ENCODE results near the gene KDM5A.
"Not testable (repeated sequence)": the region's sequence is repeated elsewhere in the genome, so short reads cannot be mapped to it uniquely, and the experiment has no call there.

The KDM5A gene

DNA sequence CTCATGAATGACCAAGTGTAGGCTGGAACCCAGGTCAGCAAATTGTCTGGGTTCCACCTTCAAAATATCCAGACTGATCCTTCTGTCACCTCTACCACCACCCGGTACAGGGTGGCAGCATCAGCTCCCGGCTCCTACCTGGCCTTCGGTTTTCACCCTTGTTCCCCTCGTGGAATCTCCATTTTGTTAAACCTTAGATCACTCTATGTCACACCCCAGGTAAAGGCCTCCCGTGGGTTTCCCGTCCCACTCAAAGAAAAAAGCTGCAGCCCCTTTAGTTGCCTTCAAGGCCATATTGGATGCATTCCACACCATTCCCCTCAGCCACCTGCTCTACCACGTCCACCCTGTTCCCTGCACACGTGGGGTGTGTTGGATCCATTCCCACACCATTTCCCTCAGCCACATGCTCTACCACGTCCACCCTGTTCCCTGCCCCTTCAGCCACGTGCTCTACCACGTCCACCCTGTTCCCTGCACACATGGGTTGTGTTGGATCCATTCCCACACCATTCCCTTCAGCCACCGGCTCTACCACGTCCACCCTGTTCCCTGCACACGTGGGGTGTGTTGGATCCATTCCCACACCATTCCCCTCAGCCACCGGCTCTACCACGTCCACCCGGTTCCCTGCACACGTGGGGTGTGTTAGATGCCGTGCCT is 150.3 kb downstream of the KDM5A start:
- DNase-seq (ENCODE audit: low read depth), result no peak

DNA sequence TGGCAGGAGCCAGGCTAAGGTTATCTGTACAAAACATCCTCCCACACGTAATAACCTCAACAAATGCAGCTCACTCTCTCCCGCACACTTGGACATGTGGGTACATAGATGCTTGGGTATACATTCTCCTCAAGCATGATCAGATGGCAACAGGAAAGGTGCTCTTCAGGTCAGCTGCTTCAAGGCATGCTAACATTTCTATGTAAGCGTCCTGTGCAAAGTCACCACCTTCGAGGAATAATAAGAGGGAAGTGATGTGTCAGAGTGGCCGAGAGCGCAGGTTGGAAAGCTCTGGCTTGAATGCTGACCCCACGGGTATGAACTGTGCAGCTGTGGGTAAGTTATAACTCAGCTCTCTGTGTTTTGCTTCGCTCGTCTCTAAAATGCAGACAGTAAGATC is 151.0 kb downstream of the KDM5A start:
- DNase-seq (ENCODE audit: low read depth), result peak; percentile 7

DNA sequence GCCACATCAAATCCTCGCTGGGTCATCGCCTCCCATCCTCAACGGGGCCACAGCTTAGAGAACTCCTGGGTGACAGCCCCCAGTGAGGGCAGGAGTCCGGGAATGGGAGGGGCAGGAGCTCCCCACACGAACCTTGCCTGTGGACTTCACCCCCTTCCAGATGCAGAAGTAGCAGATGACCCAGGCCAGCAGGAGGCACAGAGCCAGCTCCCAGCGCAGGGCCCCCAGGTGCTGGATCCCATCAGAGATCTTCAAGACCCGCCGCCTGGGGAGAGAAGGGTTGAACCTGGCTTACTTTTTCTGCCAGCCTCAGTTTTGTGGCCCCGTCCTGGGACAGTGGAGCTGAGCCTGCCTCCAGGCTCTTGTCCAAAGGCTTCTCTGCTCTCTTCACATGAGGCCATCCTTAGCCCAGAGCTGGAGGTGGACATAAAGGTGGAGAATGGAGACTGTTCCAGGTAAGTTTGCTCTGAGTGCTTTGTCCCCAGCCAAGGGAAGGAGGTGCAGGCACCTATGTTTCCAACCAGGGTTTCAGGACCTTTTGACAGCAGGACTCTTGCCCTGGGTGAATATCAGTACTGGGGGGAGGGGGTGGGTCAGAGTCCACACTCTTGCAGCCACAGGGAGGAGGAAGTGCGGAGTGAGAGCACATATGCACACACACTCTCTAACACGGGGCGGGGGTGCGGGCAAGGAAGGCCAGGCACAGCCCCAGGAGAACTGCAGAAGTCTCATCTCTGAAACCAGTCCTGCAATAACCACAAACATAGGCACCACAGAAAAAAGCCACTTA is 151.9 kb downstream of the KDM5A start:
- no peak for DNase-seq (ENCODE audit: low read depth)

DNA sequence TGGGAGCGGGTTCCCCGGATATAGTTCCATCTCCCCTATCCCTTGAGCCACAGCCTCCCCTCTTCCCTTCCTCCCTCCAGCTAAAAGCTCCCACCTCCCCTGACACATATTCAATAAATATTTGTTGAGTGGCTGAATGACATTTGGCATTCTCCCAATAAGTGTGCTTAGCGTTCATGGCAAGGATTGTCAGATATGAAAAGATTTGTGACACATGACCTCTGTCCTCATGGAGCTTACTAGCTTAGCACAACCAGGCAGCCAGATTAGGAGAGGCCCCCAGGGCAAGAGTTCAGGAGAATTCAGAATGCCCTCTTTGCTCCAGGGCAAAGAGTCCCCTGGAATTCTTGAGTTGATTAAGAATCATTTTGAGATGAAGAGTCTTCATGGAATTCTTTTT is 152.7 kb downstream of the KDM5A start:
- no peak for DNase-seq (ENCODE audit: low read depth)

DNA sequence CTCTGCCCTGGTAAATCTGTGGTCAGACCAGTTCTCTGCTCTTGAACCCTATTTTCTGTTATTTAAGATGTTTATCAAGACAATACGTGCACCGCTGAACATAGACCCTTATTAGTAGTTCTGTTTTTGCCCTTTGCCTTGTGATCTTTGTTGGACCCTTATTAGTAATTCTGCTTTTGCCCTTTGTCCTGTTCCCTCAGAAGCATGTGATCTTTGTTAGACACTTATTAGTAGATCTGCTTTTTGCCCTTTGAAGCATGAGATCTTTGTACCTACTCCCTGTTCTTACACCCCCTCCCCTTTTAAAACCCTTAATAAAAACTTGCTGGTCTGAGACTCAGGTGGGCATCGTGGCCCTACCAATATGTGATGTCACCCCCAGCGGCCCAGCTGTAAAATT is 153.2 kb downstream of the KDM5A start:
- not testable (repeated sequence) for DNase-seq (ENCODE audit: low read depth)

DNA sequence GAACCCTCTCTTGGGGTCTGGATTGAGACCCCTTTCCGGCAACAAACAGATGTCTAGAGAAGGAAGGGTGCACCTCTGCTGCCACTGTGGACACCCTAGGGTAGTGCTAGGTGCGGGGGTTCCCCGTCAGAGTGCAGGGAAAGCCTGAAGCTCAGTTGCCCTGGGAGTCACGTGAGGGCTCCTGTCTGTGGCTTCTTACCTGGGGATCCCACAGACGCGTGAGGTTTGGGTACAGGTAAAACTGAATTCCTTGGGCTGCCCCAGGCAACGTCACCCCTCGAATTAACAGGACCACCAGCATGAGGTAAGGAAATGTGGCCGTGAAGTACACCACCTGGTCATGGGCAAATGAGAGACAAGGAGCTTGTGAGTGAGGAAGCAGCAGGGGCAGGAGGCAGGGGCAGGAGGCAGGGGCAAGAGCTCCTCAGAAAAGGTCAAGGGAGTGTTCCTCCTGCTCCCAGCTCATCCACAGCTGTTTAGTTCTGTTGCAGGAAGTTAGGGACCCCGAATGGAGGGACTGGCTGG is 154.2 kb downstream of the KDM5A start:
- no peak for DNase-seq (ENCODE audit: low read depth)

DNA sequence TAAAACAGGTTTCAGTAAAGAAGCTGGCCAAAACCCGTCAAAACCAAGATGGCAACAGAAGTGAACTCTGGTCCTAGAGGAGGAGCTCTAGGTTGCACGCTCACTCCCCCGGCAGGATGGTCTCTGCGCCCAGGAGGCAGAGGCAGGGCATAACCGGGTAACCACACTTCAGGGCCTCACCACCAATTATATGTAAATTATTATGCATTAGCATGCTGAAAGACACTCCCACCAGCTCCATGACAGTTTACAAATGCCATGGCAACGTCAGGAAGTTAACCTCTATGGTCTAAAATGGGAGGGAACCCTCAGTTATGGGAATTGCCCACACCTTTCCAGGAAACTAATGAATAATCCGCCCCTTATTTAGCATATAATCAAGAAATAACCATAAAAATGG is 155.1 kb downstream of the KDM5A start:
- DNase-seq (ENCODE audit: low read depth), result no peak

DNA sequence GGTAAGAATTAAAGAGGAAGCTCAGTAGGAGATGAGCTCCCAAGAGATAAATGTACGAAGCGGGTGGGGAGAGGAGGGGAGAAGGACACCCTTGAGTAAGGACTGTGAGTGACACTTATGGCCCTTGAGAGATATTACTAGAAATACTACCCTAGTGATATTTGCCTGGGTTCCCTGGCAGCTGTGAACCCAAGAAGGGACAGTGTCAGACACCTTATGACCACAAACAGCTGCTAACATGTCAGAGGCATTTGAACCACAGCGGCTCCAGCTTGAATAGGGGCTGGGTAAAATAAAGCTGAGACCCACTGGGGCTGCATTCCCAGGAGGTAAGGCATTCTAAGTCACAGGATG is 155.5 kb downstream of the KDM5A start:
- DNase-seq (ENCODE audit: low read depth), result no peak

DNA sequence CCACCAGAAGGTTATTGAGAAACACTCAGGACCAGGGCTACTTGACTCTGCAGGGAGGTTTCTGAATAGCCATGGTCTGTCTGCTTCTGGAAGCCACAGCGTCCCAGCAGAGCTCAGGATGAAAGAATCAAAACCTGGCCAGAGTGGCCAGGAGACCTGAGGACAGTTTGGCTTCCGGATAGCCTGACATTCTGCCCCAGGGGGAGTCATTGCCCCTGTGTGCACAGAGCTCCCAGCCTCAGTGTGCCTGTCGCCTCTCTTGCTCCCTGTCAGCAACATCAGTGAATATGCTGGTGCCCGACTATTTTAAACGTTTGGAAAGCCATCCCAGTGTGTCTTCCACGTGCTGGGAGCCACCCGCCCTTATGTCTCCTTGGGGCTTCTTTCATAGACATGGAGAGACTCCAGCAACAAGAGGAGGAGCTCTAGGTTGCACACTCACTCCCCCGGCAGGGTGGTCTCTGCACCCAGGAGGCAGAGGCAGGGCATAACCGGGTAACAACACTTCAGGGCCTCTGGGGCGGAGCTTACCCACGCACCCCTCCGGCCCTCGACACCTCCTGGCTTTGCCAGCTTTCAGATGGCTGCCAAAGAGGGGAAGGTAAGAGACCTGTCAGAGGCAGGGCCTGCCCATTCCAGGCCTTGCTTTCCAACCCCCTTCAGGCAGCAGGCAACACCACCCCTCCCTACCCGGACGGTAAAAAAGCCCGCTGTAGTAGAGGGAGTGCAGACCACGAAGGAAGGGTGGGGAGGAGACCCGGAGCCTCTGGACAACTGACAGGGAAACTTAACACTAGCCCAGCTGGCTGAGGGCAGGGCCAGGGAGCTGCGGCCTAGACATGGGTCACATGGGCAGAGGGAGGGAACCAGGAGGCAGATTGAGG is 156.1 kb downstream of the KDM5A start:
- no peak for DNase-seq (ENCODE audit: low read depth)

DNA sequence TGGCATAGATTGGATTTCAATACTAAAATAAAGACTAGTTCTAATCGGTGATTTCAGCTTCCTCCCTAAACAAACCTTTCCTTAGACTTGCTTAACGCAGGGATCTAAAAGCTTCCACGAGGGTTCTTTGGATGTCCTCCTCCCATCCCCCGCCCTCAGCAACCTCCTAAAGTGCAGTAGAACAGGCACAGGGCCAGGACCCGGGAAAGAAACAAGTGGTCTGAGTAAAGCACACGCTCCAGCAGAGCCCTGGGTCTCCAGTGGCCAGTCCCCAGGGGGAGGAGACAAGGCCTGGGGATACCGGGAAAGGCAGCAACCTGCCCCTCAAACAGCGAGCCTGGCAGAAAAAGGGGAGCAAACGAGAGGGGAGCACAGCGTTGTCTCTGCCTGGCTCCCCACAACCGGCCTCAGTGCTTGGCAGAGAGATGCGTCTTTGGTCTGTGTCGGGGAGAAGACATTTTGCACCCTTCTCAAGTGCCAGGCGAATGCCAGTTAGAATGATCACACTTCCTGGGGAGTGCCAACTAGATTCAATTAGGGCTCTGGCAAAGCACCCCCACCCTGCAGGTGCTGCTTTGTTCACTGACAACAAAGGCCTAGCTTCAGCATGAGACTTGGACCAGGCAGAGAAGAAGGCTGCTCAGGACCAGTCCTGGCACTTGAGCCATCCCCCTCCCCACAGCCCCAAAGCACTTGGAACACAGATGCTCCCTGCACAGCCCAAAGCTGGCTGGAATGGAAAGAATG is 158.0 kb downstream of the KDM5A start:
- no peak for DNase-seq (ENCODE audit: low read depth)
